GM12892 (cell line): ENCODE measurements around the gene ELP1.

Source experiments
- POLR2A ChIP-seq: IDR thresholded peaks from 2 replicates; pipeline ENCODE4 v1.6.1; 2011; ENCODE audit warnings: low read depth, low read length, control low read depth
- POLR2AphosphoS5 ChIP-seq: IDR thresholded peaks from 2 replicates; pipeline ENCODE4 v1.6.1; 2011; ENCODE audit warnings: low read depth, low read length, control low read depth
- TAF1 ChIP-seq: IDR thresholded peaks from 2 replicates; pipeline ENCODE4 v1.6.1; 2011; ENCODE audit warnings: low read depth, mild to moderate bottlenecking, control low read depth, low read length, borderline replicate concordance

GRCh38 chr9:108900176-108900575 lies 33.7 kb downstream of the ELP1 start:
- TF ChIP-seq POLR2AphosphoS5, result no peak
- no peak for TF ChIP-seq TAF1
- no peak for TF ChIP-seq POLR2A
